Measurements from ENCODE around the gene CCDC18.

CCDC18 gene

GRCh38 chr1:93321720-93322119, 141.2 kb downstream of the CCDC18 start:
- Histone ChIP-seq H3K4me3 (ENCODE audit: low read length) (no peak overlapping the region), H3K27me3 (ENCODE audit: insufficient read depth, low read length) (no peaks in the 10 kb centered on the region)

GRCh38 chr1:93322349-93322748, 141.8 kb downstream of the CCDC18 start:
- no peak overlapping the region for H3K4me3 ChIP-seq (ENCODE audit: low read length)
- no peak overlapping the region for H3K9ac ChIP-seq (ENCODE audit: low read depth, low read length)
- H3K36me3 ChIP-seq (ENCODE audit: insufficient read depth, low read depth, low read length), result peaks cover 3% of the 10 kb centered on the region; the same call in 1 of the 2 replicates
- H3K27me3 ChIP-seq (ENCODE audit: insufficient read depth, low read length), result no peaks in the 10 kb centered on the region
- H3K27ac ChIP-seq (ENCODE audit: low read length), result no peak overlapping the region
- peaks cover 9% of the 10 kb centered on the region for H3K9me3 ChIP-seq (ENCODE audit: insufficient read depth, low read depth, low read length)
- no peaks in the 10 kb centered on the region for H3K4me1 ChIP-seq (ENCODE audit: insufficient read depth, low read length)

More at GRCh38 chr1:93321720-93322119, 141.2 kb downstream of the CCDC18 start:
- Histone ChIP-seq H3K36me3 (ENCODE audit: insufficient read depth, low read depth, low read length) (peaks cover 3% of the 10 kb centered on the region; the same call in 1 of the 2 replicates), H3K9ac (ENCODE audit: low read depth, low read length) (no peak overlapping the region), H3K27ac (ENCODE audit: low read length) (no peak overlapping the region), H3K4me1 (ENCODE audit: insufficient read depth, low read length) (no peaks in the 10 kb centered on the region), H3K9me3 (ENCODE audit: insufficient read depth, low read depth, low read length) (peaks cover 9% of the 10 kb centered on the region)

- Histone ChIP-seq H3K9ac (ENCODE audit: low read depth, low read length) (no peak overlapping the region), H3K27me3 (ENCODE audit: insufficient read depth, low read length) (no peaks in the 10 kb centered on the region), H3K27ac (ENCODE audit: low read length) (no peak overlapping the region), H3K36me3 (ENCODE audit: insufficient read depth, low read depth, low read length) (peaks cover 3% of the 10 kb centered on the region; the same call in 1 of the 2 replicates), H3K9me3 (ENCODE audit: insufficient read depth, low read depth, low read length) (peaks cover 9% of the 10 kb centered on the region), H3K4me1 (ENCODE audit: insufficient read depth, low read length) (no peaks in the 10 kb centered on the region), H3K4me3 (ENCODE audit: low read length) (no peak overlapping the region)
Measured at GRCh38 chr1:93323185-93323820, 142.8 kb downstream of the CCDC18 start.

- Histone ChIP-seq H3K27ac (ENCODE audit: low read length) (no peak overlapping the region), H3K27me3 (ENCODE audit: insufficient read depth, low read length) (no peaks in the 10 kb centered on the region), H3K9me3 (ENCODE audit: insufficient read depth, low read depth, low read length) (peaks cover 9% of the 10 kb centered on the region), H3K4me1 (ENCODE audit: insufficient read depth, low read length) (no peaks in the 10 kb centered on the region), H3K9ac (ENCODE audit: low read depth, low read length) (no peak overlapping the region), H3K36me3 (ENCODE audit: insufficient read depth, low read depth, low read length) (peaks cover 3% of the 10 kb centered on the region; the same call in 1 of the 2 replicates), H3K4me3 (ENCODE audit: low read length) (no peak overlapping the region)
Measured at GRCh38 chr1:93324486-93325464, 144.3 kb downstream of the CCDC18 start.

Measured in iPS-20b (cell line).